ENCODE results near the gene SLU7. TPM values are rescaled to one million over a fixed set of nuclear protein-coding genes. Genes with fewer than 3 reads are reported as not detected.

The SLU7 gene
- total RNA-seq, 2 experiments from 2014 or later, result 99.9 to 106 TPM

- Histone ChIP-seq H3K9me3 (ENCODE audit: control insufficient read depth in 1 of 2, insufficient read depth in 1 of 2, low read length in 2 of 2) (no peaks in the 10 kb centered on the region), H3K27ac (ENCODE audit: low read depth in 1 of 2, low read length in 2 of 2) (no peak overlapping the region), H3K27me3 (ENCODE audit: control insufficient read depth in 1 of 2, insufficient read depth in 2 of 2, low read length in 2 of 2) (no peaks in the 10 kb centered on the region), H3K4me3 (ENCODE audit: low read length) (no peak overlapping the region), H3K4me1 (ENCODE audit: insufficient read depth, low read length) (peaks cover 25% of the 10 kb centered on the region), H3K36me3 (ENCODE audit: insufficient read depth, low read length) (no peaks in the 10 kb centered on the region)
- no peak for TF ChIP-seq CTCF (IDR thresholded peaks at IDR 0.05)
- CTCF ChIA-PET, result interaction anchor here (2.0 kb wide), 1 partner anchor 26 kb away, joined by 11 read pairs; no protein-coding TSS in a partner anchor
- ATAC-seq (ENCODE audit: poor library complexity) (no peak), DNase-seq (peak in 1 of 14 experiments; percentile 39)
- no peak overlapping the region for H3K4me3 Mint-ChIP-seq
- H3K27me3 Mint-ChIP-seq, result no peaks in the 10 kb centered on the region
- H3K27ac Mint-ChIP-seq, result peak overlapping the region; percentile 88
- no peaks in the 10 kb centered on the region for H3K9me3 Mint-ChIP-seq
- peaks cover 53% of the 10 kb centered on the region for H3K4me1 Mint-ChIP-seq (ENCODE audit: low read depth)
- H3K36me3 Mint-ChIP-seq (ENCODE audit: low read depth), result no peaks in the 10 kb centered on the region
- POLR2A ChIA-PET, result no interaction called here
- intact Hi-C loops (cut with DNase I, micrococcal nuclease), result no loop called here
Measured at GRCh38 chr5:160464466-160464797, 45.6 kb upstream of the SLU7 start.

- Mint-ChIP-seq H3K4me1 (ENCODE audit: low read depth) (peaks cover 48% of the 10 kb centered on the region), H3K4me3 (no peak overlapping the region), H3K9me3 (no peaks in the 10 kb centered on the region), H3K27me3 (no peaks in the 10 kb centered on the region), H3K27ac (peak overlapping the region; percentile 88), H3K36me3 (ENCODE audit: low read depth) (no peaks in the 10 kb centered on the region)
- H3K36me3 ChIP-seq (ENCODE audit: insufficient read depth, low read length), result no peaks in the 10 kb centered on the region
- H3K4me1 ChIP-seq (ENCODE audit: insufficient read depth, low read length), result peaks cover 20% of the 10 kb centered on the region
- H3K9me3 ChIP-seq (ENCODE audit: control insufficient read depth in 1 of 2, insufficient read depth in 1 of 2, low read length in 2 of 2), result no peaks in the 10 kb centered on the region
- no peak for ATAC-seq (ENCODE audit: poor library complexity)
- POLR2A ChIA-PET, result interaction anchor here (1.3 kb wide), 1 partner anchor 10 kb away, joined by 7 read pairs; no protein-coding TSS in a partner anchor
- no peak overlapping the region for H3K4me3 ChIP-seq (ENCODE audit: low read length)
- intact Hi-C loops (cut with DNase I, micrococcal nuclease), result no loop called here
- DNase-seq, result no peak
- TF ChIP-seq CTCF (IDR thresholded peaks at IDR 0.05), result no peak
- CTCF ChIA-PET, result interaction anchor here (2.0 kb wide), 1 partner anchor 25 kb away, joined by 11 read pairs; no protein-coding TSS in a partner anchor
- no peak overlapping the region for H3K27ac ChIP-seq (ENCODE audit: low read depth in 1 of 2, low read length in 2 of 2)
- no peaks in the 10 kb centered on the region for H3K27me3 ChIP-seq (ENCODE audit: control insufficient read depth in 1 of 2, insufficient read depth in 2 of 2, low read length in 2 of 2)
Measured at GRCh38 chr5:160463740-160464465, 45.0 kb upstream of the SLU7 start.

DNA sequence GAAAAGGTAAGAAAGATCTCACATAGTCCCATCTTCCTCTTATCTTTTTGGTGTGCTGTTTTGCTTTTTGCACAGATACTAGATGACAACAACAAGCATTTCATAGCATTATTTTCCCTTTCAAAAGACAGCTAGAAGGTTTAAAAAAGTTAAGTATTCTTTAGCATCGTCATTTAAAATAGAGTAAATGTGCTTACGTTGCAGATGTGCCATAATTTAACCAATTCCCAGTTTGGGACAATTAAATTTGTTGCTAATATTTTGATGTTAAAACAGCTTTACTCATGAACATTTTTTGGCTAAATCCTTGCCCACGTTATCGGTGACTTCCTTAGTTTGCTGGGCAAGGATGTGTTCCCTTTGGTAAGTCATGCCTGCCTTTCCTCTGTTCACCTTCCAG is 44.3 kb upstream of the SLU7 start:
- CTCF ChIA-PET, result interaction anchor here (2.0 kb wide), 1 partner anchor 25 kb away, joined by 11 read pairs; no protein-coding TSS in a partner anchor
- ATAC-seq (ENCODE audit: poor library complexity) (no peak), DNase-seq (no peak)
- Mint-ChIP-seq H3K36me3 (ENCODE audit: low read depth) (no peaks in the 10 kb centered on the region), H3K9me3 (no peaks in the 10 kb centered on the region), H3K27me3 (no peaks in the 10 kb centered on the region), H3K4me3 (no peak overlapping the region), H3K4me1 (ENCODE audit: low read depth) (peaks cover 42% of the 10 kb centered on the region), H3K27ac (no peak overlapping the region)
- intact Hi-C loops (cut with DNase I, micrococcal nuclease), result no loop called here
- no peaks in the 10 kb centered on the region for H3K9me3 ChIP-seq (ENCODE audit: control insufficient read depth in 1 of 2, insufficient read depth in 1 of 2, low read length in 2 of 2)
- no peak overlapping the region for H3K4me3 ChIP-seq (ENCODE audit: low read length)
- POLR2A ChIA-PET, result interaction anchor here (1.3 kb wide), 1 partner anchor 10 kb away, joined by 7 read pairs; no protein-coding TSS in a partner anchor
- H3K27me3 ChIP-seq (ENCODE audit: control insufficient read depth in 1 of 2, insufficient read depth in 2 of 2, low read length in 2 of 2), result no peaks in the 10 kb centered on the region
- H3K27ac ChIP-seq (ENCODE audit: low read depth in 1 of 2, low read length in 2 of 2), result no peak overlapping the region
- peaks cover 19% of the 10 kb centered on the region for H3K4me1 ChIP-seq (ENCODE audit: insufficient read depth, low read length)
- no peaks in the 10 kb centered on the region for H3K36me3 ChIP-seq (ENCODE audit: insufficient read depth, low read length)
- no peak for TF ChIP-seq CTCF (IDR thresholded peaks at IDR 0.05)

Data from CD4-positive, alpha-beta T cell (primary cell).